ENCODE results near the gene KRTAP22-2. TPM values are rescaled to one million over a fixed set of nuclear protein-coding genes. Genes with fewer than 3 reads are reported as not detected.

Gene KRTAP22-2
- total RNA-seq = not detected in 2 replicates

DNA sequence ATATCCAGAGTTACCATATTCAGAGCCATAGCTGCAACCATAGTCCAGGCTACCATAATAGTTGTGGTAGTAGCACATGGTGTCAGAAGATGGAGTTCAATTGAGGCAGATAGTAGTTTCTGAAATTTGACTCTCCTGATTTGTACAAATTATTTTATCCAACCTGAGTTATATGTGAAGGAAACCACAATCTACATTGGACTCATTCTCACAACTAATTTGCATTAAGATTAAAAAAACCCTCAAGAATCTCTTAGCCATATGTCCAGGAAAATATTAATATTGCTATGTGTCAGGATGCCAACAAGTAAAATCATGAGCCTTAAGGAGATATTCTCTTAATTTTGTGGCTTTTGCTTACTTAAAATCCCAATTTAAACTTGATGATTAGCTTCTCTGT is at the start of gene KRTAP22-2:
KRTAP22-2 (minus strand) TSS at position 101 of the 400 bp plus-strand sequence.

DNA sequence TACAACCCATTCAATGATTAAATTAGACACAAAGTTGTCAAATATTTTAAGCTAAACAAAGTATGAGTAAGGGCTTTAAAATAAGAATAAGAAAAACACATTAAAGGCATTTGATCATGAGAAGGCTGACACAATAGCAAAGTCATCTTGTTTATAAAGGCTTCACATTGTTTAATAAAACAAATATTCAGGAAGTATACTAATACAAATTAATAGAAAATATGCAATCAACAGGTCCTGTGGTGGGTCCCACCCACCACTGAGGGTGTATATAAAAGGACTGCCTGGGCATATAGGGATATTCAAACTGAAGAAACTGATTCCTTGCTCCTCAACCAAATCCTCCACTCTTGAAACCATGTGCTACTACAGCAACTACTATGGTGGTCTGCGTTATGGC is 44.7 kb upstream of the KRTAP22-2 start, which contains the start of gene KRTAP20-2:
KRTAP20-2 (plus strand) TSS at position 301 of the 400 bp plus-strand sequence; CDS start at position 359, 58 bp downstream.

DNA sequence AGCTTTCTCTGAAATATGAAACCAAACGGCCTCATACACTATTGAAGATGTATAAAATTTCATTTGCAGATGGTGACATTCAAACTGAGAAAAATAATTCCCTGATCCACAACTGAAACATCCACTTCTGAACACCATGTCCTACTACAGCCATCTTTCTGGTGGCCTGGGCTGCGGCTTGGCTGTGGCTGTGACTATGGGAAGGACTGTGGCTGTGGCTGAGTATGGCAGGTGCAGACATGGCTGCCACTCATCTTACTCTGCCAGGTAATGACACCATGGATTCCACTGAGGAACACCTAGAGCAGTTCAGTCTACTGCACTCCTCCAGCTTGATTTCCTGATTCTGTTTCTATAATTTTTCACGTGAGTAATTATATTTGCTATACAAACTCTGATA is 30.3 kb upstream of the KRTAP22-2 start, which contains the start of gene KRTAP20-4:
KRTAP20-4 (plus strand) TSS at position 106 of the 400 bp plus-strand sequence.

DNA sequence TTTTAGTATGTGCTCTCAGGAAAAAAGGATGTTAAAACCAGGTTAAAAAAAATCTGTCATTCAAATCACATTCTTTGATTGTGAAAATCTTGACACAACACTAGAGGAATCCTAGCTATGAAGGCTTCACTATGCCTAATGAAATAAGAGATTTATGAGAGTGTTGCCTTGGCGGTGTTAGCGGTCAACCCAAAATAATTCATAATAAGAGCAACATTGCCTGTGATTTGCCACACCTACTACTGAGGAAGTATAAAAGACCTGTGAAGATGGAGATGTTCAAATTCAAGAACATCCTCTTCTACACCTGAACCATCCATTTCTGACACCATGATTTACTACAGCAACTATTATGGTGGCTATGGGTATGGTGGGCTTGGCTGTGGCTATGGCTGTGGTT is 25.9 kb upstream of the KRTAP22-2 start, which contains the start of gene KRTAP20-1:
KRTAP20-1 (plus strand) TSS at position 301 of the 400 bp plus-strand sequence; CDS start at position 331, 30 bp downstream.

DNA sequence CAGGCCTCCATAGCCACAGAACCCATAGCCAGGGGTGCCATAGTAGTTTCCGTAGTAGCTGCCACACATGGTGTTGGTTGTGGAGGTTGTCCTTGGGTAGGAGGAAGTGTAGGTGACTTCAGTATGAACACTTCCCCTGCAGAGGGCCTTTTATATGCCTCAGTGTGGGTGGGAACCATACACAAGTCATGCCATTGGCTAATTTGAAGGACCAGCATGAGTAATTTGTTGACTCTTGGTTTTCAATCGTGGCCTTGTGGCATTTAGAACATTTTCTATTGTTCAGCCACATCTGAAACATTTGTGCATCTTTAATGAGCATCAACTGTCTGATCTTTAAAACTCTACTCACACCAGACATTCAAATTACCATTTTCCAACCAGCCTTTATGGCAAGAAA is 23.6 kb upstream of the KRTAP22-2 start, which contains the start of gene KRTAP6-1:
KRTAP6-1 (minus strand) TSS at position 95 of the 400 bp plus-strand sequence; CDS start at position 69, 26 bp downstream.

DNA sequence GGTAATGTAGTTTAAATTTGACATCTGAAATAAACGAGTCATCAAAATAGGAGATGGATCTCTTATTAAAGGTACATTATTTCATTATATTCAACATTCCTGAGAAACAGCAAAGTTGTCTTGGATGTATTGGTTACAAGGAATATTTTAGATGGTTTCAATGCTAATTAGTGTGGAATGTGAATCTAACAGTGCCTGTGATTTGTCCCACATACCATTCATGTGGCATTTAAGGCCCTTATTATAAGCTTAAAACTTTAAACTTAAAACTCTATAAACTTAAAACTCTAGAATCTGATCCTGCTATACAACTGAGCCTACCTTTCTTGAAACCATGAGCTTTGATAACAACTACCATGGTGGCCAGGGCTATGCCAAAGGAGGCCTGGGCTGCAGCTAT is 10.6 kb upstream of the KRTAP22-2 start, which contains the start of gene KRTAP22-1:
KRTAP22-1 (plus strand) TSS at position 301 of the 400 bp plus-strand sequence.

DNA sequence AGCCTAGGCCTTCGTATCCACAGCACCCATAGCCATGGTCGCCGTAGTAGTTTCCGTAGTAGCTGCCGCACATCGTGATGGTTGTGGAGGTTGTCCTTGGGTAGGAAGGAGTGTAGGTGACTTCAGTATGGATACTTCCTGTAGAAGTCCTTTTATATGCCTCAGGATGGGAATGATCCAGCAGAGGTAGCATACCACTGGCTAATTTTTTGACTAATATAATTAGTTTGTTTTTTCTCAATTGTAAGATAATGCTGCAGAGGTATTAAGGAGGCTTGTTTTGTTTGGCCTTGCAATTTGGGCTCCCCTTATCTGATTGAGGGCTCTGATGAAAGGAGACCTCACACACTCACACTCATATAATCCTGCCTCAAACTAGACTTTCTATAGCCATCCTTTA is 8.6 kb upstream of the KRTAP22-2 start, which contains the start of gene KRTAP6-2:
KRTAP6-2 (minus strand) TSS at position 101 of the 400 bp plus-strand sequence; CDS start at position 73, 28 bp downstream.

DNA sequence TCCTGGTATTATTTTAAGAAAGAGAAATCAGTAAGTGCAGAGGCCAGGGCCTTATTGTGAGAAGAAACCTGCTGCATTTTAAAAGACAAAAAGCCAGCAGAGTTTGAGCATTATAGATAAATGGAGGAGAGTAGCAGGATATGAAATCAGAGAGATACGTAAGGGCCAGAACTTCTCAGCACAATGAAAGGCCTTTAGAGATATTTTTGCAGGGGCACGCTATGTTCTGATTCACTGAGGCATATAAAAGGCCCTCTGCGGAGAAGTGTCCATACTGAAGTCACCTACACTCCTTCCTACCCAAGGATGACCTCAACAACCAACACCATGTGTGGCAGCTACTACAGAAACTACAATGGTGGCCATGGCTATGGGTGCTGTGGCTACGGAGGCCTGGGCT is 1.9 kb upstream of the KRTAP22-2 start, which contains the start of gene KRTAP6-3:
KRTAP6-3 (plus strand) TSS at position 301 of the 400 bp plus-strand sequence; CDS start at position 307, 6 bp downstream.

DNA sequence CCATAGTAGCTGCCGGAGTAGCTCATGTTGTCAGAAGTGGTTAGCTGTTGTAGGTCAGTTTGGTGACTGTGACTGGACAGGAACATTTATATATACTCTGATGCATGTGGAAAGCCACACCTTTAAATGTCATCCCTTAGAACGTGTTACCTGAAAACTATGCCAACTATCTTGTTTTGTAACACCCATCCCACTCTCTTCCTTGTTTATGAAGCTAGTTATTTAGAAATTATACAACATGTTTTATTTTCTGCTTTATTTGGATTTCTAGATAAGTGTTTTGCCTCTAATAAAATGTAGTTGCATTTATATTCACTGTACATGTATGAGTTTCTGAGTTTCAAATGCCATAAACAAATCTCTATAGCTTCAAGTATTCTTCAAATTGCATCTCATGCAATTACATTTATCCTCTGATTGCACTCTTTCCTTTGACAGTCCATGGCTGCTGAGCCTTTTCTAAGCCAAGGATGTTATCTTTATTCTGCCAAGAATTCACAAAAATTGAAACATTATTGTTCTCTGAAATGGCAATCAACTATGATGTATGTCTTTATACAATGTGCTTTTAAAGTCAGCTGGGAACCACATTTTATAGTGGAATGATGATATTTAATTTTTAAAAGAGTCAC is 28.8 kb downstream of the KRTAP22-2 start, which contains the start of gene KRTAP19-7:
KRTAP19-7 (minus strand) TSS at position 51 of the 632 bp plus-strand sequence; CDS start at position 26, 25 bp downstream.

DNA sequence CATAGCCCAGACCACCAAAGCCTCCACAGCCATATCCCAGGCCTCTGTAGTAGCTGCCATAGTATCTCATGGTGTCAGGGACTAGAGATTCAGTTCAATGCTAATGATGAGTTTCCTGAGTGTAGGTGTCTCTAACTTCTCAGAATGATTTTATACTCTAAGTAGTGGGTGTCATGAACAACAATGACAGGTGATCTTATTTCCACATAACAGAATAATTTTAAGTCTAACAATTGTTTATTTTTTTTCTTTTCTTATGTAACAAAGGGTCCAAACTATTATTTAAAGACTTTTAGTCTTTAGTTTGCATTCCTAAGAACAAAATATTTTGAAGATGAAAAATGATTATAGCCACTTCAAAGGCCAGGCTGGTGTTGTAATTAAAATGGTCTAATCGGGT is 48.4 kb downstream of the KRTAP22-2 start, which contains the start of gene KRTAP19-6:
KRTAP19-6 (minus strand) TSS at position 101 of the 400 bp plus-strand sequence; CDS start at position 70, 31 bp downstream.

Small RNA genes within 50 kb of the gene (small RNA-seq; reads per million reads assigned to genes)
- gene KRTAP20-1 (not detected), gene KRTAP20-4 (not detected), gene KRTAP22-1 (not detected), gene KRTAP22-2 (not detected)

Other genes with a start within 250 kb of the KRTAP22-2 start
- gene KRTAP23-1, start 241.8 kb downstream of the KRTAP22-2 start, total RNA-seq = not detected in 2 replicates
- not detected in 2 replicates for gene KRTAP13-2, start 218.1 kb downstream of the KRTAP22-2 start, total RNA-seq
- gene KRTAP13-1, start 194.4 kb downstream of the KRTAP22-2 start, total RNA-seq = not detected in 2 replicates
- gene KRTAP13-3, start 164.5 kb downstream of the KRTAP22-2 start, total RNA-seq = not detected in 2 replicates
- not detected in 2 replicates for gene KRTAP13-4, start 160.2 kb downstream of the KRTAP22-2 start, total RNA-seq
- not detected in 2 replicates for gene KRTAP15-1, start 150.1 kb downstream of the KRTAP22-2 start, total RNA-seq
- gene KRTAP19-1, start 110.0 kb downstream of the KRTAP22-2 start, total RNA-seq = not detected in 2 replicates
- not detected in 2 replicates for gene KRTAP19-2, start 103.0 kb downstream of the KRTAP22-2 start, total RNA-seq
- not detected in 2 replicates for gene KRTAP19-3, start 98.4 kb downstream of the KRTAP22-2 start, total RNA-seq
- not detected in 2 replicates for gene KRTAP19-4, start 93.2 kb downstream of the KRTAP22-2 start, total RNA-seq
- not detected in 2 replicates for gene KRTAP19-5, start 88.3 kb downstream of the KRTAP22-2 start, total RNA-seq
- gene KRTAP19-6, start 48.5 kb downstream of the KRTAP22-2 start, total RNA-seq = not detected in 2 replicates
- not detected in 2 replicates for gene KRTAP19-7, start 29.1 kb downstream of the KRTAP22-2 start, total RNA-seq
- gene KRTAP6-3, start 2.0 kb upstream of the KRTAP22-2 start, total RNA-seq = not detected in 2 replicates
- gene KRTAP6-2, start 8.5 kb upstream of the KRTAP22-2 start, total RNA-seq = not detected in 2 replicates
- gene KRTAP22-1, start 10.7 kb upstream of the KRTAP22-2 start, total RNA-seq = not detected in 2 replicates
- gene KRTAP6-1, start 23.5 kb upstream of the KRTAP22-2 start, total RNA-seq = not detected in 2 replicates
- gene KRTAP20-1, start 26.0 kb upstream of the KRTAP22-2 start, total RNA-seq = not detected in 2 replicates
- not detected in 2 replicates for gene KRTAP20-4, start 30.2 kb upstream of the KRTAP22-2 start, total RNA-seq
- not detected in 2 replicates for gene KRTAP20-2, start 44.8 kb upstream of the KRTAP22-2 start, total RNA-seq
- not detected in 2 replicates for gene KRTAP20-3, start 52.5 kb upstream of the KRTAP22-2 start, total RNA-seq
- not detected in 2 replicates for gene KRTAP21-3, start 128.4 kb upstream of the KRTAP22-2 start, total RNA-seq
- 1.3 TPM in 1 of 2 replicates, not detected in the other for gene KRTAP21-2, start 156.9 kb upstream of the KRTAP22-2 start, total RNA-seq
- not detected in 2 replicates for gene KRTAP21-1, start 165.0 kb upstream of the KRTAP22-2 start, total RNA-seq
- gene KRTAP8-1, start 222.9 kb upstream of the KRTAP22-2 start, total RNA-seq = not detected in 2 replicates
- not detected in 2 replicates for gene KRTAP7-1, start 239.4 kb upstream of the KRTAP22-2 start, total RNA-seq

Data from articular chondrocyte of knee joint (primary cell).